Stimulated activated CD8-positive, alpha-beta memory T cell treated with anti-CD3 and anti-CD28 coated beads, Interleukin-15, amount 100 ng/mL, for 1 hour (primary cell): ENCODE data around the gene TXNDC5.
"Not testable (repeated sequence)": the region's sequence is repeated elsewhere in the genome, so short reads cannot be mapped to it uniquely, and the experiment has no call there.

Experiments
- DNase-seq: peaks from one replicate; pipeline ENCODE4 v3.0.0-alpha.2; 2020; ENCODE audit warnings: low read depth

TXNDC5 gene

DNA sequence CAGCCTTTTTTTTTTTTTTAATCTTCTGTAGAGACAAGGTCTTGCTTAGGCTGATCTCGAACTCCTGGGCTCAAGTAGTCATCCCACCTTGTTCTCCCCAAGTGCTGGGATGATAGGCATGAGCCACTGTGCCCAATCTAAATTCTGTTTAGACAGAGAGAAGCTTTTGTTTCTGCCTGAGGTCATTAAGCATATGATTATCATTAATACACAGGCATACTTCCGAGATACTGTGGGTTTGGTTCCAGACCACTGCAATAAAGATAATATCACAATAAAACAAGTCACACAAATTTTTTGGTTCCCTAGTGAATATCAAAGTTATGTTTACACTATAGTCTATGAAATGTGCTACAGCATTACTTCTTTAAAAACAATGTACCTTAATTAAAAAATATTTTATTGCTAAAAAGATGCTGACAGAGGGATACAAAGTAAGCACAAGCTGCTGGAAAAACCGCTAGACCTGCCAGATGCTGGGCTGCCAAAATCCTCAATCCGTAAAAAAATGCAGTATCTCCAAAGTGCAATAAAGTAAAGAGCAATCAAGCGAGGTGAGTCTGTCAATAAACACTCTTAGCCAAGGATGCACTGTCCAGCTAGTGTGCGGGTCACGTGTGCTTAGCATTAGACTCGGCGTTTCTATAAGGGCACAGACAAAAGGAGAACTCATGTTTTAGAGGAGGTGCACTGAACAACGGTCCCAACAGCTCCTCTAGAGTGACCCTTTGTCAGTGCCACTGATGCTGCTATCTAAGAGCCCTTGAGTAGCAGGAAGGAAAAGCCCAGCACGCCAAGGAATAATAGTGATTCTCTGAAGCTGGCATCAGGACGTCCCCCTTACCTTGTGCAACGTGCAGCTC lies 16.1 kb downstream of the TXNDC5 start:
- DNase-seq: no peak

- DNase-seq: no peak
Measured at GRCh38 chr6:7893342-7893741, 17.2 kb downstream of the TXNDC5 start.

GRCh38 chr6:7892367-7892766 lies 18.2 kb downstream of the TXNDC5 start:
- DNase-seq: not testable (repeated sequence)

DNA sequence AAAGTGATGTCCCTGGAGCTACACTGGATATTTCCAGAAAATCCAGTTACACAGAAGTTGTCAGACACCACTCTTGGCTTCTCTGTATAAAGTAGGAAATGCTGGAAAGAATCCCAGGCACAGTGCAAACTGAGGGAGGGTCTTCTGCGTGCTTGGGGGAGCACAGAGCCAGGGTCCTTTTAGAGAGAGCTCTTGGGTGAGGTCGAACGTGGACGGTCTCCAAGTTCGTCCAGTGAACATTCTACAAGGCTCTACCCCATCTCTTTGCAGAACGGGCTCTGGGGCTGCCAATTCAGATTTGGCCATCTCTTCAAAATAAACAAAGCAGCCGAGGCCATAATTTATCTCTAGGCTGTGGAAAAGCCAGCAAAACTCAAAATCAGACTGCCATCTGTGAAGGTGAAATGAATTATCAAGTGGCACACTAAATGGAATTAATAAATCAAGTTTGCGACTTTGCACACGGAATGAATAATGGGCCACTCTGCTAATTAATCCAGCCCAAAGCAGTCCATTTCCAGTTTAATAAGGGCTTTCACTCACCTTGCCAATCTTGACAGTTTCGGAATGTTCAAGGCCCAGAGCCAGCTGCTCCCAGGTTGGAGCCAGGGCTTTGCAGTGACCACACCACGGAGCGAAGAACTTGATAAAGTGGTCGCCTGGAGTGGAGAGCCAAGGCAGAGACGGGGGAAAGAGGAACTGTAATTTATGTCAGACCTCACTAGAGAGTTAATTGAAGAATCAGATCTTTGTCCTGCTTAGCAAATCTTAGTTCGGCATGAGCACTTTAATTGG lies 19.3 kb downstream of the TXNDC5 start:
- DNase-seq: no peak

DNA sequence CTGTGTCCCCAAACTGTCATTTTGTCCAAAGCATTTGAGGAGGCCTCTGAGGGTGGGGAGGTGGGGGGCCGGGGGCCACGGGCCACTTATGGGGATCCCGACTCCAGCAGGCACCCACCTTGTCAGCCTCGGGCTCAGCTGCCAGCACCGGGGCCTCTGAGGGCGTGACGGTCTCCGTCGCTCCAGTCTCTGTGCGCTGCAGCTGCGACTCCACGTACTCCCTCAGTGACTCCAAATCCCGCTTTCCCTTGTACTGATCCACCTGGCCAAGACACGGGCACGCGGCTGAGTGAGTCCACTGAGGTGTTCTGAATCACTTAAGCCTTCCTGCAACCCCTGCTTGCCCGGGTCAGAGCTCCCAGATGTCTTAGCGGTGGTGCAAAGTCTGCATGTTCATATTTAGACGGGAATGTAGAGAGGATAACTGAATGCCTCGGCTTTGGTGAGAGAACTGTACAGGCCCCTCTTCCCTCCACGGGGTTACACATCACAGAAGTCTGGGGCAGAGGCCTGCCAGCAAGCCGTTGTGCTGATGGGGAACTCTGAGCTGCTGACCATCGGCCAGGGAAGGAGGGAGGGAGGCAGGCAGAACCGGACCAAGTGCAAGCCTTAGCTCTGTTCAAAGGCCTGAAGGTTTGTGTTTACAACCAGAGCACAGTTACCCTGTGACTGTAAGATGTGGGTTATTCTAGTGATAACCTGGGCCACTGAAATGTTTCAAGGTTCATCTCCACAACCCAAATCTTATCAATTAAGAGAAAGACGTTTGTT lies 21.8 kb downstream of the TXNDC5 start:
- DNase-seq: no peak

DNA sequence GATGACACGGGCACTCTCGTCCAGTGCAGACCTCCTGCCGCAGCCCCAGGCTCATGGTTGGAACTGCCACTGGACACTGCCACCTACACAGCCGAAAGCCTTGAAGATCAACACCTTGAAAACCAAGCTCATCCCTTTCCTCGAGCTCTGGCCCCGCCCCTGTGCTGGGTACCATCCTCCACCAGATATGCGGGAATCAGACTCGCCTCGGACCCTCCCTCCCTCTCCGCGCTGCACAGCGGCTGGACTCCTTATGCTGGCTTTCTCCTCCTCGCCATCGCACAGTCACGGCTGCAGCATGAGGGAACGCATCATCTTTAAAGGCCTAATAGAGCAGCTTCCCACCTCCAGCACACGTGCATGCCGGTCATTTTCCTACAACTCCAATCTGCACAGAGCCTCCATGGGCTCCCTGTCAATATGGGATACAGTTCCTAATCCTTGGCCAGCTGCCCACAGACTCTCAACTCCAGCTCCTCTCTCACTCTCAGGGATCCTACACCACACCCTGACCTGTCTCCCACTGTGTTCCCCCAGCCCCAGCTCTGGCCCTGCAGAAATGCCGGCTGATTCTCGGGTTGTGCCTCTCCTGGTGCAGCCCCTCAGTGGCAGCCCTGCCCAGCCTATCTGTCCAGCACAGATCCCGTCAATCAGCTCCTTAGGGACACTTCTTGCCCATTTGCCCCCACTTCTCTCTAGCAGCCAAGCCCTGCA lies 23.2 kb downstream of the TXNDC5 start:
- no peak for DNase-seq

GRCh38 chr6:7886132-7886531 lies 24.5 kb downstream of the TXNDC5 start:
- no peak for DNase-seq

DNA sequence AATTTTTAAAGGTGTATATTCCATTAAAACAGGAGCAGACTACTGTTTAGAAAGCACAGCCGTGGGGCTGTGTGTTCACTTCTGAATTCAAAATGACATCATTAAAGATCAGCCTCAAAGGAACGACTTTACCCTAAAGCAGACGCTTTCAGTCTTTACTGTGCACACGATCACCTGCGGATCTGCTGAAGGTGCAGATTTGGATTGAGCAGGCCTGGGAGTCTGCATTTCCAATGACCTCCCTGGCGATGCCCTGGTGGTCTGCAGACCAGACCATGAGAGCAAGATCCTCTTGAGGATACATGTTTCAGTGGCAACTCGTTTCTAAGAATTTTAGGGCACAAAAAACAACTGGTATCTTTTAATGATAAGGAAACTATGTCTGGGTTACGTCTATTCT lies 27.2 kb downstream of the TXNDC5 start:
- no peak for DNase-seq

DNA sequence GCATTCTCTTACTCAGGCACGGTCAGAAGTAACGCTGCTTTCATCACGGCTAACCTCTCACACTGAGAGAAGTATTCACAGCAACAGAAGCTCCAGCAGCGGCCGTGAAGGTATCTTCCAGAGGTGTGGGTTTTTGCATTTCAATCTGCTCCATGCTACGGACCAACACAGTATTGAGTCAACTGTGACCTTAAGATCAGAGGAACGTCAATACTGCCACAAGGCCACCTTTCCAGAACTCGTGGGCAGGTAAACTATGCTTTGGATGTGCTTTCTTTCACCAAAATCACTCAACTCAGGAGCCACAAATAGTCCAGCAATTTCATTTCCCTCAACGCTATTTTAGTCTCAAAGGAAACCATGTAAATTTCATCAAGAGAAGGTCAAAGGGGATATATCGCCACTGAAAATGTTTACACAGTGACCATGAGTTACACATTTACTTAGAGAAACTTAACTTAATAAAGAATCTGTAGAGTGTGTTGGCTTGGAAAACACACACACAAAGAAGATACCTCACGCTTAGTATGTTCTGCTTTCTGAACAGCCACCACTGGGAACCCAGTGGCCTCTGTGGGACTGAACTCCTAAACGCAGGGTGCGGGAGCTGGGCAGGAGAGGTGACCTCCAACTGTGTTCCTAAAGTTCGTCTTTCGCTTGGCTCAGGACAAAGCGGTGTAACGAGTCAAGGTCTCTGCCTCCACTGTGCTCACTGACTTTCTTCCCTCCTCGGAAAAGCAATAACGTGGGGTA lies 27.9 kb downstream of the TXNDC5 start:
- no peak for DNase-seq

- DNase-seq: no peak
Measured at GRCh38 chr6:7881765-7882500, 28.7 kb downstream of the TXNDC5 start.

DNA sequence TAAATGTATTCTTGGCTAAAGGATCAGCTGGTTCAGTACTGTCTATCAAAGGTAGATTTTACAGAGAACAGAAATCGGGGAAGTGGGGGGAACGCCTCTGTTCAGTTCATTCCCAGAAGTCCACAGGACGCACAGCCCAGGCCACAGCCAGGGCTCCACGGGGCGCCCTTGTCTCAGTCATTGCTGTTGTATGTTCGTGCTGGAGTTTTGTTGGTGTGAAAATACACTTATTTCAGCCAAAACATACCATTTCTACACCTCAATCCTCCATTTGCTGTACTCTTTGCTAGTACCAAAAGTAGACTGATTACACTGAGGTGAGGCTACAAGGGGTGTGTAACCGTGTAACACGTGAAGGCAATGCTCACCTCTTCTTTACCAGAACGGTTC lies 29.9 kb downstream of the TXNDC5 start:
- DNase-seq: no peak

- no peak for DNase-seq
Measured at GRCh38 chr6:7879980-7880717, 30.4 kb downstream of the TXNDC5 start.

DNA sequence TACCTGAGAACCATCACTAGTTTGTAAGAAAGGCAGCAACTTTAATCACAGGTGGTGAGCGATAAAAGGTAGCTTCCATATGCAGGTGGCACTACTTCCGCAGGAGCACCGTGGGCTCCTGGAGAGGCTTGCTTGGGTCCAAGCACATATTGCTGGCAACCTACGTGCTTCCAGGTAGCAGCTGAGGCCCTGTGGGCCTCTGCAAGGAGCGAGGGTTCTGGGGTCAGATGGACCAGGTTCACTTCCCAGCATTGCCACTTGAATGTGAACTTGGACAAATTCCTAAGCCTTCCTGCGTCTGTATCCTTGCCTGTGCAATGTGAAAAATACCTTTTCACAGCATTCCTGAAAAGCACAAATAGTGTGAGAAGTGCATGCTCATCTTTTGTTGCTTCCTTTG lies 31.0 kb downstream of the TXNDC5 start:
- DNase-seq: no peak

DNA sequence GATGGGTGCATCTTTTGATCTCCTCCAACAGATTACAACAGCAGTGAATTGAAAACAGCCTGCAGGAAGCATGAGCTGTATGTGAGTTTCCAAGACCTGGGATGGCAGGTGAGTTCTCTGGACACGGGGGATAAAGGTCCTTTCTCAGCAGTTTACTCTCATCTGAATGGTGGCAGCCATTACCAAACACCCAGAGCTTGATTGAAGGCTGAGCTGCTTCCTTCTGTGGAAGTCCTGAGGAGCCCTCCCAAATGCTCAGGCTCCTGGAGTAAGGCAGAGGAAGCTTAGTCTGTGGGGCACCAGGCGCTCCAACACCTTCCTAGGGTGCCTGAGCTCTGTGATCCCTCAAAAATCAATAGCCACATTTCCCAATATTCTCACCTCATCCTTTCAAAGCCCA lies 31.5 kb downstream of the TXNDC5 start:
- no peak for DNase-seq

DNA sequence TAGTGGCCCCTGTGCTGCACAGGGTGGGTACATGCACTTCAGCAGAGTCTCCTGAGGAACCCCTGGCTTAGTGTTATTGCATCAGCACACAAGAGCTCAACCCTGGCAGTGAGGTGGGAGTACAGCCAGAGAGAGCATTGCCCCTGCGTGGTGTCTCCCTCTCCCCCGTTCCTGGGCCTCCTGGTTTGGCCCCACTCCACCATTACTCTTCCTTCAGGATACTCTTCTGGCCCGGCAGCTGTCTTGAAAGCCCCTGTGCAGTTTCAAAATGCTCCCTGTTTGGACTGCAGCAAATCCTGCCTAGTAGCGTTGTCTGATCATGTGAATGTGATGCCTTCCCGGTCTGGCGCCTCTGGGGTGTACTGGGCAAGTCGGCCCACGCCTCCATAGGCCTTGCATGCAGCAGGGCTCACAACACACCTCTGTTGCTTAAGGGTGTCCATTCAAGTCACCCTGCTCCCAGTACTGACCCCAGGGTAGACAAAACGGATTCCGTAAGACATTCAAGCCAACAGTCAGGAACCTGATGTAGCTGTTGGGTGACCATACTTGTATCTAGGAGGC lies 32.1 kb downstream of the TXNDC5 start:
- DNase-seq: no peak

DNA sequence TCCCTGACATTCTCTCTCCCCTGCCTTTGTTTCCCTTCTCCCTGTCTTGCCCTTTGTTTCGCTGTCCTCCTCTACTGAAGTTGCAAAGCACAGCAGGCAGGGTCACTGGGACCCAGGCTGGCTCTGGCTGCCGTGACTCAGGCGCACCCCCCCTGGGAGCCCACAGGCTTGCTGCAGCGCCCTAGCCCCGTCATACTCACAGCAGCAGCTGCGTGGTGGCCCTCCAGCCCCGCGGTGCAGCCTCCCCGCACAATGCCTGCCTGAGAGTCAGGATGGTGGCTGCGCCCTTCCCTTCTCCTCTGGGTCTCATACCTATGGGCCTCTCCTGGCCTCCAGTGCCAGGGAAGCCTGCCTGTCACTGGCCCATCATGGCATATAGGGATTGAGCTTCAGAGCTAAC lies 41.7 kb downstream of the TXNDC5 start:
- DNase-seq: no peak

DNA sequence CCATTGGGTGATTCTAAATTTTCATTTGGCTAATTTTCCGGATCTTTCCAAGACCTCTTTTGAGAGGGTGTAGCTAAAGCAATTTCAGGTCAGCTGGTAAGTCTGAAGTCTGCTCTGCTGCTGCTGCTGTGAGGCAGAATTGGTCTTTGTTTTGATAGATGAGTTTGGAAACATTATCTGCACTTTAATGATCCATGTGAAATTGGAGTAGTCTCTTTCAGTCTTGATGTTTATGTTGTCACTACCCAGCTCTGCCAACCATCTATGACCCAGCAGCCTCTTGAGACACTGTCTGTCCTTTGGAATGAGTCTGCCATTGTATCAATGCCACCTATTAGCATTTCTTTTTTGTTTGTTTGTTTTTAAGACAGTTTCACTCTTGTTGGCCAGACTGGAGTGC lies 44.1 kb downstream of the TXNDC5 start:
- no peak for DNase-seq

GRCh38 chr6:7865781-7866180 lies 44.8 kb downstream of the TXNDC5 start:
- DNase-seq: no peak

DNA sequence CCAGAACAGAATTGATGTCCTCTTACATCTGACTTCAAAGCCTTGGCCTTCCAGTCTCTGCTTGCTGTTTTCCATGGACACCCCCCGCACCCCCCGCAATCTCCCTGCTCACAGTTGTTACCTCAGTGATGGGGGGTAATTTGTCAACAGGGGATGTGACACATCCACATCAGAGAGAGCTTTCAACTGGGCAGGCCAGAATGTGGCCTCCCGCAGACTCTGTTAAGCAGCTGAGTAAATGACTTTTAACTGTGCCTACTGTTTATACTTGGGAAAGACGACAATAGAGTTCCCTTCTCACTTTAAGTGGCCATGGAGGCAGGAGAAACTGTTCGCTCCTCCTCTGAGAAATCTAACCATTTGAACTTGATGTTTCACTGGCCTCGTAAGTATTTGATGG lies 51.0 kb downstream of the TXNDC5 start:
- DNase-seq: no peak
